HG02970 (cell line): ENCODE data around the gene SLC25A21.

ENCODE experiments used
- ATAC-seq: cut with Tn5 transposase; IDR thresholded peaks from one replicate; pipeline ENCODE4 v1.9.1; 2021; ENCODE audit warnings: mild to moderate bottlenecking, moderate library complexity, moderate number of reproducible peaks; ENCODE audit not compliant: unreplicated experiment, low FRiP score

SLC25A21 gene

DNA sequence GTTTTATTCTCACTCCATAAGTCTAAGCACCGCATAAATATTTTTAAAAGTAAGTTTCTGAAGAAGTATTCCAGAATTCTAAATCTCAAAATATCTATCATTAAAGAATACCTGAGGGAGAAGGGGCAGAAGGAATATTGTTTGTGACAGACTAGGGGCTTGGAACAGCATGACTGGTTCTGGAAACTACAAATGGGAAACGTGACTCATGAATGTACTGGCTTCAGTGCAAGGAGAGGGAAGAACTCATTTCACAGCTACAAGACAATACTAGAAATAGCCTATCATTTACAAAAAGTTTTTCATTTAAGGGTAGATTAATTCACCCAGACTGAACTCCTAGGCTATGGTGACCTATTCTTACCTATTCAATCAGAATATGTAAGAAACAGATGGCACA, 121.3 kb downstream of the SLC25A21 start:
- ATAC-seq = no peak

DNA sequence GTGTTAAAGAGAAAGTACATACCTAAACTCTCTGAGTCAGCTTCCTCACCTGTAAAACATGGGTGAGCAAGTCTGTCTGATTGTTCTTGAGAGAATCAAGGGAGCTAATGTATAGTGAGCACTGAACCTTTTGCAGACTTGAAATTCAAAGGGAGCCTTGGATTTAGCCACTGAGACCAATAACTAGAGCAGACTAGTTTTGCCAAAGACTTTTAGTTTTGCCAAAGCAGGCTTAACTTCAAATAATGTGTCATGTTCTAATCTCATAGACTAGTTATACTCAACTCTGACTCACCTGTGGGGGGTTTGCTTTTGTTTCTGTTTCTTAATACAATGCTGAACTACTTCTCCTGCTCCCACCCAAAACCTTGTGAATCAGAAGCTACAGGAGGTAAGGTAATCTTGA, 123.7 kb downstream of the SLC25A21 start:
- ATAC-seq = no peak

DNA sequence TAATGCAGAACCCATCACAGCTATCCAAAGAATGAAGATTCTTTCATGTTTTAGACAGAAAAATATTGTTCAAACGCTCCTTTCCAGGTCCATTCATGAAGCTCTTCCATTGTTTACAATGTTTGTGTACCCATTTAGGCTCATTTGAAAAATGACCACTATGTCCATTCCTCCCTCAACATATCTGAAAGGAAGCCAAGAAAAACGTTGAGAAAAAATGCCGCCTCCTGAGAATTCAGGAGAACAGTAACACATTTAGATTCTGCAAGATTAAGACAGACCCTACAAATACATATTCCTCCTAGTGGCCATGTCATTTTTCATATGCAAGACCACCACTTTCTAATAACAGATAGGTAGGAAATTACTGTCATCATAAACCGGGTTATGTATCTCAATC, 124.4 kb downstream of the SLC25A21 start:
- no peak for ATAC-seq

DNA sequence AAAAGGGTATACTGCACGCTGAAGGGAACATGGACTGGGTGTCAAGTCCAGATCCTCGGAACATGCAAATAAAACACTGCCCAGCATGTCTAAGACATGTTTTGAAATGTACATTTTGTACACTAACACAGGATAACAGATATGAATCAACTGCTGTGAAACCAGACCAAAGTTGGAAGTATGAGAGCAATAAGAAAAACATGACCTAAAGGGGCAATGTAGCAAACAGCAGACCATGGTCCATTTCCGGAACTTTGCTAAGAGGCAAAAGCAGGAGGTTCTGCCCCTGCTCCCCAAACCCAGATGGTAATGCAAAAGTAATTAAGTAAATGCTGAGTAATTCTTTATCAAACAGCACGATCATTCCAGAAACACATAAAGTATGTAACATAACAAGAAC, 125.2 kb downstream of the SLC25A21 start:
- no peak for ATAC-seq

DNA sequence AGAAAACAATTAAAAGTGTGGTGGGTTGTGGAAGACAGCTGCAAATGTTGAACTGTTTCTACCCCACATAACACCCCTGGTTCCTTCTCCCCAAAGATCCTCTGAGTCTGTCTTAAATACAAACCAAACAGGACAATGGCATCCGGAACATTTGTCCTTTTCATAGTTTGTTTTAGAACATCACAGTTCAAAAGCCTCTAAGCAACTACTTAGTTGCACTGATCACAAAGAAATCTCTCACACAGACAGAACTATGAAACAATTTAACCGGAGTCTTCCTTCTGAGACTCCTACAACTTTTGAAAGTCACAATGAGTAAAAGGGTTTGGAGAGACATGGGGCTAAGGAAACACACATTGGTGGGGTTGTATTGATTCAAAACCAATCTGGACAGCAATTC, 125.6 kb downstream of the SLC25A21 start:
- no peak for ATAC-seq

DNA sequence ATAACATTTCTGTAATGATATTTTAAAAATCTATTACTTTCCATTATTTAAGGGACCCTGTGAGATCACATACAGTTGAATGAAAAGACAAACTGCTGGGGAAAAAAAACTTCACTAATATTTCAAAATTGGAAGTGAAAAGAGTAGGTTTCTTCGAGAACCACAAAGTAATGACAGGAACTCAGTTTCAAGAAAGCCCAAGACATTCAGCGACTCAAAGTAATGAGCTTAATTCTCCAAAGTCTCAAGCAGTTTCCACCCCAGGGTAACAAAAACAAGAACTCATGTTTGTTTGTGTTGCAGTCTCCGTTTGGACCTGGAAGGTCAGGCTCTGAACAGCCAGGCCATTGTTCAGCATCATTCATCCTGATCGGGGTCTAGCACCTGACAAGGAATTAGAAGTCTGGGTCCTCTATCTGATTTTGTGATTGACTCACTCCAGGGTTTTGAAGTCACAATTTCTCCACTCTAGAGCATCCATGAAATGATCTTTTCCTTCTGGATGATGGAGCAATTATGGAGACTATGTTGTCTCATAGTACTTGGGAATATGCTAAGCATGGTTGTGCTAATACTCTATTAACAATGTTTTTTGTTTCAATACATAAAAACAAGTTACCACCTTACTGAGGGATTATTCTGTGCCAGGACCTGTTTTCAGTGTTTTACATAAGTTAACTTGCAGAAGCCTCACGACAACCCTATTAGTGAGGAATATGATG, 126.9 kb downstream of the SLC25A21 start:
- ATAC-seq = no peak

DNA sequence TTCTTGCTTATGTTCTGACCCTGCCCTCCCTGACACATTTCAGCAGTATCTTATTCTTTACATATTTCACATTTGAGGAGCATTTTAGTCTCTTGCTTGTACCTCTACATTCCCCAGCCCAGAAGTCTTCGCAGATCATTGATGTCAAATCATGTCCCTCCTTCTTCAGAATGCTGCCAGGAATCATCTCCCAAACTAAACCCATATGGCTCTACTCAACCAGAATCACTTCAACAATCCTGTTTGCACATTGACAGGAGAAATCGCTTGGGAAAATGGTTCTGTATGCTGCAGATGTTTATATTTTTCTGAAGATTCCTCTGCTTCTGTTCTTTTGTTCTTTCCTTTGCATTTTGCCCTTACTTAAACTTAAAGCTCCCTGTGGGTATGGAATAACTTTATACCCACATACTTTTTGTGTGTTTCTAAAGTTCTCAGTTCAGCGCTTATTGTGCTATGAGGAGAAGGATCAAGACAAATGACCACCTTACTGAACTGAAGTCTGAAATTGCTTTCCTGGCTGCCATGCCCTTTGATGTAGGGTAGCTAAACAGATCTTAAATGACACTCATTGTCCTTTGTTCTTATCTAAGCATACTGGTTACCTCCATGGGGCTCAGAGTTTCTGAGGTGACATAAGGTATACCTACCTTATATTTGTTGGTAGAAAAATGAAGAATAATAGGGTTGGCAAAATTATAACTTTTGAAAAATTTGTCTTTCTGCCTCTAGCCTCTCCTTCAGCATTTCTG, 134.6 kb downstream of the SLC25A21 start:
- ATAC-seq = no peak

DNA sequence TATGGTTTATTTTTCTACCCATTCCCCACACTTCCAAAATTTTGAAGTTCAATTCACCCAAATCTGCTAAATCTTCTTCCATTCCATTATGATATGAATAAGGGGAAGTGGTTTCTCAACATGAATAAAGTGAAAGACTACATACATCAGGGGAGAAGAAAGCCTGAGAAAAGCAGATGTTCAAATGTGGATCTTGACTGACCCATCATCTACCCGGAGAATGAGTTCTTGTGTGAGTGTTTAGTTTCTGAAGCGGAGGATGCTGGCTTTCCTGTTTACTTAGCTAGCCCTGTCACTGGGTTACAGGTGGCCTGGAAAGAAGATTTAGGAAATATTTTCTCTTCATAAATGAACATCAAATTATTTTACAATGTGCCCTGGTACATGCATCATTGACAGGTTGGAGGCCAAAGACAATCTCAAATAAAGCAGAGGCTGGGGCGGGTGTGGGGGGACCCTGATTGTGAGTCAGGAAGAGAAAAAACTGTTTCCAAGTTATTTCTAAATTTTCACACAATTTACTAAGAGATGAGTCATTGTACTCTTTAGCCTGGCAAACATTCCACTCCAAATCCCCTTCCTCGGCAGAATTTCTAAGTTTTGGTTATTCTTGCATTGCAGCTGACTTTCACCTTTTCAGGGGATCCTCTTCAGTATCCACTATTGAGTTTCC, 135.6 kb downstream of the SLC25A21 start:
- ATAC-seq = no peak

DNA sequence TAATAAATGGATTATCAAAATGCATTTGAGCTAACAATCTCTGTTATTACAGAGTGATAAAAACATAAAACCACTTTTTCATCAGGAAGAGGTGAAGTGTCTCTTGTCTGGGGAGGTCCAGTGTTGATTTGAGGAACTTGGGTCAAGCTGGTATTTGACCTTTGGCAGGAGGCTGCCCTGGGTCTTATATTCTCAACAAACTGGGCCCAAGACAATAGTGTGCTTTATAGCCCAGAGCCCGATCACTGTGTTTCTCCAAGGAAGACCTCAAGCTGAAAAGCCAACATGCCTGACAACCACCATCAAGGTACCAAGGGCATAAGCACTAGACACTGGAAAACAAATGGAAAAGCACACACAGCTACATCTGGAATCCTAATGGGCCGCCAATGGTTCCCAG, 137.0 kb downstream of the SLC25A21 start:
- ATAC-seq = no peak

DNA sequence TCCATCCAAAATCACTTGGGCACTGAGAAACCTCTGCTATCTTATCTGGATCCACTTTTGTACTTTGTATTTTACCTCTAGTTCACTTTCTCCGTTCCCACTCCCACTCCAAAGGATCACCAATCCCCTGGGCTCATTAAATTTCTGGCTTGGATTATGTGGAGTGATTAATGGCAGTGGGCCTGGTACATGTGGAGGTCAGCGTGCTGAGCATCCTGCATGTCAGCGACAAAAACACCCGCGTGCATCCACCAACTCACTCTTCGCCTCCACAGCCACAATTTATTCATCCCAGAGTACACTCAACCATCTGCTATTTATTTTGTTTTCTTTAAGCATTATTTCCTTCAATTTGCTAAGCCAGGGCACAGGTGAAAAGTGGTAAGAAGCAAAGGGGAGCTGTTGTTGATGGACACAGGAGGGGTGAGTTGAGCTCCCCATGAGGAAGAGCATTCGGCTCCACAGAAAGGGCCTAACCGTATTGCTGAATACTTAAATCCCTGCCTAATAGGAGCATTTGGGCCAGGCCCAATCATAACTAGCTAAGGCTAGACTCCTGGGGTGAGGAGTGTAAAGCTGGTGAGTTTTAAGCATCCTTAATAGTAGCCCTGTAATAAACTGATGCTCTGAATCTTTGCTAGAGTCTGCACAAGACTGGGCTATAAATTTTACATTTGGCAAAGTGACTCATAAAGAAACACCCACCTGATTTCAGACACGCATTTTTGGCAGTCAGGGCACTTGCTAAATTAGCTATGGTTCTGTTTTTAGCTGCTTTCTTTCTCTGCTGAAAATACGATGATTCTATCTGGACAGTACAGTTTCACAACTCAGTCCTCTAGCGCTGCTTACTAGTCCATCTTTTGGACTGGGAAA, 137.8 kb downstream of the SLC25A21 start:
- no peak for ATAC-seq

DNA sequence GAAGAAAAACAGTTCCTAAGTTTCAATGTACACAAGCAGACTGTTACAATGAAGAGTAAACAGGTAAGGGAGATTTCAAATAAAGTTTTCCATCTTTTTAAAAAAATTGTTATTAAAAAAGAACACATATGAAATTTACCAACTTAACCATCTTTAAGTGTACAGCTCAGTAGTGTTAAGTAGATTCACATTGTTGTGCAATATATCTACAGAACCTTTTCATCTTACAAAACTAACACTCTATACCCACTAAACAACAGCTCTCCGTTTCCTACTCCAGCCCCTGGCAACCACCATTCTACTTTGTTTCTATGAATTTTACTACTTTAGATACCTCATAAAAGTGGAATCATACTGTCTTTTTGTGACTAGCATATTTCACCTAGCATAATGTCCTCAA, 139.5 kb downstream of the SLC25A21 start:
- no peak for ATAC-seq

DNA sequence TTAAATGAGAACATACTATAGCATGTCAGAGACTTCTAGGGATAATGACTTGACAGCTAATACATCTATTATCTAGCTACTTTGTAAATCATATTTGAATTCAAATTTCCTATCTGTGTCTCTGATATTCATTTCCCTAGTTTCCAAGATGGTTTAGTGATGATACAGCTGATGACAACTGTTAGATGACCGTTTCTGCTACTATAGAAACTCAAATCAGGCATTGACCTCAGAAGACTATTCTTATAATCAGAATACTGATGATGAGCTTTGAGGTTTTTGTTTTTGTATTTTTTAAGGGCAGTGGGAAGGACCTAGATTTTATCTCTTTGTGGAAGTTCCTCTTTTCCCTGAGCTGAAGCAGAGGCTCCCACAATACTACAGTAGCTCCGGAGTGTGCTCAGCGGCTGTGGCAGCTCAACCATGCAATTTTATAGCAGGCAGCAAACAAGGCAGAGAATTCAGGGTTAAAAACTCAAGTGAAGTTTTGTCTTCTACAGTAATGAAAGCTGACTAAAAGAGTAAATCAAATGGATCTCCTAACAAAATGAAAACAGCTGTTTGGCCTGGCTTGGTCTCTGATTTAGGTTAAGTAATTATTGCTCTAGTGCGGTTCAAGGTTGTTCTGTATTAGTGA, 145.1 kb downstream of the SLC25A21 start:
- no peak for ATAC-seq

DNA sequence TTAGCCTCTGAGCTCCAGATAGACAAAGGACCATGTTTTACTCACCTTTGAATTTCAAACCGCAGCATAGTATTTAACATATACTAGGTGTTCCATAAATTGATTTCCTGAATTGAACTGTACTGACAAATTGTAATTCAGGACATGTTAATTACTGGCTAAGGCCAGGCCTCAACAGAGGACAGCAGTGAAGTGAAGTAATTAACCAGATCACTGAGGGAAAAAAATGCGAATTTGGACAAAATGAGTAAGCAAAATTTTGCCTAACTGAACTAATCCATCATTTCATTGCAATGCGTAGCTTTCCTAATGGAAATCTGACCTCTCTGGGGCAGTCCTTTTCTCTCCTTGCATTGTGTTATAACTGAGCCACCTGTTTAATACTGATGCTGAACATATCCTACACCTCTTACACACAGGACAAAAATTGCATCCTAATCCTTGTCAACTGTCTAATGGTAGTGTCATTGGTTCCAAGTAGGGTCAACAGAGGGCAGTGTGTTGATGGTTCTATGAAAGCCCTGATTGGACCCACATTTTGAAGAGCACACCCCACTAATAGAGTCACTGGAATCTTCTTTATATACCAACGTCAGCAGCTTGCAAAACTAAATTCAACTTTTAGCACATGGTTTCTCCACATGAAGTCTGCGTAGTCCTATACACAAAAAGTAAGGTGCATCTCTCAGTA, 148.4 kb downstream of the SLC25A21 start:
- ATAC-seq = no peak

DNA sequence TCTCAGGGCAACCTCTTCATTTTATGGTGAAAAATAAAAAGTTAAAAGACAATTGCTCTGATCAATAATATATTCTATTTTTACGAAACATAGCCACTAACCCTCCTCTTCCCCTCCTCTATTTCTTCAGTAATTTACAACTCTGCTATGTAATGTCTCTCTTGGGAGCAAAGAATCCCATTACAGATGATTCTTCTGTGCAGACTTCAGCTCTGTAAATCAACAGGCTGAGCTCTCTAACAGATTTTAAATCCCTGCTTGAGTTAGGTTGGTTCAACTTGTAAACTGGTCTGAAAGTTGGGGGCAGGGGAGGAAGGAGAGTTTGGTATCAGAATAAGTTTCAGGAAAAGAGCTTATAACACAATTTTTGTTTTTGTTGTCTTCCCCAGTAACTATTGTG, 151.0 kb downstream of the SLC25A21 start:
- no peak for ATAC-seq

DNA sequence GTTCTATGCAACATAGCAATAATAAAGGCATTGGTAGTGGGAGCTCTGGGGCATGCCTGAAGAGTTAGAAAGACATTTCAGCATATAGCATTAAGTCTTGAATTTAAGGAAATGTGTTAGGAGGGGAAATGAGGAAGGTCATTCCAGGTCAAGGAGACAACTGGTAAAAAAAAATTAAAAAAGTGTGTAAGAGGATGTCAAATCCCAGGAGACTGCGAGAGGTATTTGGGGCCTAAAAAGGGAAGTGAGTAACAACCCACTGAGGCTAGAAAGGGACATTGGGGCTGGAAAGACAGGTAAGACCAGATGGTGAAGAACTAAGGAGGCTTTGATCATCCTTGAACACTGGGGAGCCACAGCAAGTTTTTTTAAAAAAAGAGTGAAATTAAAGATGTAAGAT, 152.9 kb downstream of the SLC25A21 start:
- no peak for ATAC-seq

DNA sequence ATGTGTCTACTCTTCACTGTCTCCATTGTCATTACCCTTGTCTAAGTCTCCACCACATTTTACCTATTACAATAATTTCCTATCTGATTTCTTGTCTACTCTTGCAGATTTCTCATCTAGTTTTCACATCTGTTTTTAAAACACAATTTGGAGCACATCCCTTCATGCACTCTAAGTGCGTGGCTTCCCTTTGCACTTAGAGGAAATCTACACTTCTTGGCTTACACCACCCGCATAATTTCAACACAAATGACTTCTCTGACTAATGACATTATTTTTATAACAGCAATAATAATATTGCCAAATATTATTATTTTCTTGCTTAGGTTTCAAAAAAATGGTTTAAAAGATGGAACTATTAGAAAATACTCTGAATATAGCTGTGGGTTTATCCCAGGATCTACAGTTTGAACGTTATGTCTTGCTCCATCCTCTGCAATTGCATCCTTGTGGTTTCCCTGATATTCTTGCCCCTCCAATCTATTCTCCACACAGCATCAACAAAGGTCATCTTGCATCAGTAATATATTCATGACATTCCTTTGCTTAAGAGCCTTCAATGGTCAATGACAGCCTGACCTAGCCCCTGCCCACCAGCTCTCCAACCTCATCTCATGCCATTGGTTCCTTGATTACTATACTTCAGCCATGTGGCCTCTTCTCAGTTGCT, 153.7 kb downstream of the SLC25A21 start:
- ATAC-seq = no peak

DNA sequence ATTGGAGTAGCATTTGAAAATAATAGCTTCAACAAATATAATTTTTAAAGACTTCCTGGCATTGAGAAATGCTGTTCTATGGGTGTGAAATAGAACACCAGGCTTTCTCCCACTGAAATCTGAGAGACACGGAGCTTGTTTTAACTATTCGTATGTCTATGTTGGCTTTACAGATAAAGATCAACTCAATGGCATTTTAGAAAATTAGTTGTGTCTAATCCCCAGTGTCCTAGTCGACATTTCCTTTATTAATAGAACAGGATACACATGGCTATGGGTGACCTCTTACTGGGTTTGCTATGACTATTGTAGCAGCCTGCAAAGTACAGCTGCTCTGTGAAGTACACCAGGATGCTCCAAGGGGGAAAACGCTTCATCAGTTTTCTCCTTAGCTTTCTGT, 159.3 kb downstream of the SLC25A21 start:
- ATAC-seq = no peak

DNA sequence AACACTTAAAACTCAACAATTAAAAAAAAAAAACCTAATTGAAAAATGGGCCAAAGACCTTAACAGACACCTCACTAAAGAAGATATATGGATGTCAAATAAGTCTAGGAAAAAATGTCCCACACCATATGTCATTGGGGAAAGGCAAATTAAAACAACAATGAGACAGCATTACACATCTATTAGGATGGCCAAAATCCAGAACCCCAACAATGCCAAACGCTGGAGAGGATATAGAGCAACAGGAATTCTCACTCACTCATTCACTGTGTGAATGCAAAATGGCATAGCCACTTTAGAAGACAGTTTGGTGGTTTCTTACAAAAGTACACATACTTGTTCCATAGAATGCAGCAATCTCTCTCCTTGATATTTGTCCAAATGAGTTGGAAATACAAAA, 173.7 kb downstream of the SLC25A21 start:
- no peak for ATAC-seq

DNA sequence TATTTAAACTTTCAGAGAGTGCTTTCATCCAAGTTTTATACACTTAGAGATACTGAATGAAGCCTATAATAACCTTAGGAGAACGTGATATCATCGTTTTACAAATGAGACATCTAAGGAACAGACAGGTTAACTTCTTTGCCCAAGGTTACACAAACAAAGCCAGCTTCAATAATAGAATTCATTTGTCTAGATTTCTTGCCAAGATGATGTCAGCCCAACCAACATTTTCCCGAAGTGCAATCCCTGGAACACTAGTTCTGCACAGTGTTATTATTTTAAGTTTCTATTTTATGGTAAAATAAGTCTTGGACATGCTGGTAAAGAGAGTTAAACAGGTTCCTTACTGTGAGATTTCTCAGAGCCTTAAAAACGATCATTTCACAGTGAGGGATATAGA, 174.6 kb downstream of the SLC25A21 start:
- ATAC-seq = no peak
